HG03520 (cell line): ENCODE measurements around the gene CLDN20.
"Not testable (repeated sequence)": the region's sequence is repeated elsewhere in the genome, so short reads cannot be mapped to it uniquely, and the experiment has no call there.

Experiments
- ATAC-seq: cut with Tn5 transposase; IDR thresholded peaks from one replicate; pipeline ENCODE4 v1.9.1; 2021; ENCODE audit warnings: mild to moderate bottlenecking, moderate library complexity; ENCODE audit not compliant: unreplicated experiment

CLDN20 gene

GRCh38 chr6:155310596-155310995 lies 46.8 kb downstream of the CLDN20 start:
- no peak for ATAC-seq

GRCh38 chr6:155311086-155311485 lies 47.3 kb downstream of the CLDN20 start:
- ATAC-seq = no peak

- no peak for ATAC-seq
These were observed 47.8 kb downstream of the CLDN20 start for GRCh38 chr6:155311583-155311982.

GRCh38 chr6:155312950-155313349 lies 49.1 kb downstream of the CLDN20 start:
- not testable (repeated sequence) for ATAC-seq

- peak; percentile 6 for ATAC-seq
These were observed 49.8 kb downstream of the CLDN20 start for GRCh38 chr6:155313602-155314091.

GRCh38 chr6:155314092-155314772 lies 50.4 kb downstream of the CLDN20 start, which contains the start of gene TFB1M:
Gene TFB1M (minus strand): TSS chr6:155314484. CDS start chr6:155314428, 56 bp downstream.
- ATAC-seq = peak; percentile 96

- ATAC-seq = peak; percentile 45
These were observed 51.1 kb downstream of the CLDN20 start for GRCh38 chr6:155314773-155315515.

- ATAC-seq = no peak
These were observed 51.7 kb downstream of the CLDN20 start for GRCh38 chr6:155315516-155315871.

GRCh38 chr6:155316419-155316818 lies 52.6 kb downstream of the CLDN20 start:
- no peak for ATAC-seq

- no peak for ATAC-seq
These were observed 53.4 kb downstream of the CLDN20 start for GRCh38 chr6:155317186-155317585.

- no peak for ATAC-seq
These were observed 56.1 kb downstream of the CLDN20 start for GRCh38 chr6:155319902-155320301.

- no peak for ATAC-seq
These were observed 60.4 kb downstream of the CLDN20 start for GRCh38 chr6:155324172-155324571.

- ATAC-seq = no peak
These were observed 61.2 kb downstream of the CLDN20 start for GRCh38 chr6:155324993-155325392.

GRCh38 chr6:155325700-155326516 lies 62.1 kb downstream of the CLDN20 start:
- no peak for ATAC-seq
